ENCODE measurements around the gene S100A13. TPM values are rescaled to one million over a fixed set of nuclear protein-coding genes. Genes with fewer than 3 reads are reported as not detected.

Gene S100A13
- total RNA-seq, 6 experiments from 2014 or later, result 10.4 to 24.5 (median 21.9) TPM

- intact Hi-C loops (cut with DNase I), result loop anchor here in 1 of 2 donors (10.0 kb wide), 1 partner anchor 75 kb away; no protein-coding TSS in a partner anchor
- peak; percentile 84 to 93 (median 93) for DNase-seq
- H3K9me3 ChIP-seq, result no peaks in the 10 kb centered on the region
- H3K4me1 ChIP-seq, result peaks cover 0 to 13% (median 6%) of the 10 kb centered on the region in 4 donors
- 50% methylated on average over 2 of the region's 2 CpGs for WGBS (ENCODE audit: insufficient coverage, low coverage, low lambda C conversion rate, missing lambda C conversion rate)
- TF ChIP-seq POLR2A (IDR thresholded peaks at IDR 0.05), result no peak
- no peak for TF ChIP-seq CTCF (IDR thresholded peaks at IDR 0.05)
- H3K4me3 ChIP-seq, result no peak overlapping the region
- no peaks in the 10 kb centered on the region for H3K27me3 ChIP-seq
- ATAC-seq, result peak; percentile 90 to 94 (median 93)
- H3K36me3 ChIP-seq, result peaks cover 0 to 19% (median 14%) of the 10 kb centered on the region in 4 donors
- no peak overlapping the region for H3K27ac ChIP-seq
These were observed 22.5 kb upstream of the S100A13 start for GRCh38 chr1:153649863-153650235.

DNA sequence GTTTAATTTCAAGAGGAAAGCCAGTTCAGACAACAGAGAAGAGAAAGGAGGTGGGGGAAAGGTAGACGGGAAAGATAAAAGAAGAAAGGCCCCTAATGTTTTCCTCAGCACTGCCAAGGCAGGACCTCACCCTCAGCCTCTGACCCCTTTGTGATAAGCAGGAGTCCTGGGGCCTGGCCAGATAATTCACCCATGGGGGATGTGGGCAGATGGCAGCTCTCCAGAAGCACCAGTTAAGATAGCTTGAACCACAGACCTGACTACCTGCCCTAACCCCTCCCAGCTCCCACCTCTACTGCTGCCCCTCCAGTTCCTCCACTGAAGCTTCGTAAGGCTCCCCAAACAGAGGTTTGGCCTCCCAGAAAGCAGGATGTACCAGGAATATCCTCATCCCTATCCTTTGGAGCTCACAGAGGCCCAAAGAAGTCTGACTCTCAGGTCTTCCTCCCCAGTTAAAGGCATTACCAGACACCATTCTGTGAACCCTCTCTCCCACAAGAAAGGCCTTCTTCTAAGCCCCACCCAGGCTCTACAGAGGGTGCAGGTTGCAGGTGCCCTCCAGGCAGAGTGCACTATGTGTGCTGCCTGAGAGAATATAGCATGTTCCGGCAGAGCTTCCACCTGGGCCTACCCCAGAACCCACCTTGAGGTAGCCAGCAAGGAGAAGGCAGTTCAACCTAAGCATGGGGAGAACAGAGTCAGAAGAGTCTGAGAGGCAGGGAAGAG is 22.0 kb upstream of the S100A13 start:
- TF ChIP-seq POLR2A (IDR thresholded peaks at IDR 0.05), result no peak
- no peak for TF ChIP-seq CTCF (IDR thresholded peaks at IDR 0.05)
- WGBS (ENCODE audit: insufficient coverage, low coverage, low lambda C conversion rate, missing lambda C conversion rate), result 4% methylated on average over 2 of the region's 3 CpGs
- Histone ChIP-seq H3K36me3 (peaks cover 0 to 24% (median 17%) of the 10 kb centered on the region in 4 donors), H3K4me1 (peaks cover 0 to 17% (median 8%) of the 10 kb centered on the region in 4 donors), H3K27ac (no peak overlapping the region), H3K4me3 (no peak overlapping the region), H3K9me3 (no peaks in the 10 kb centered on the region), H3K27me3 (no peaks in the 10 kb centered on the region)
- intact Hi-C loops (cut with DNase I), result loop anchor here in 1 of 2 donors (10.0 kb wide), 1 partner anchor 74 kb away; no protein-coding TSS in a partner anchor
- DNase-seq (peak in 1 of 3 donors; percentile 45), ATAC-seq (peak in 3 of 4 donors; percentile 5 to 23 (median 7))

GRCh38 chr1:153648000-153648643 is 20.8 kb upstream of the S100A13 start:
- intact Hi-C loops (cut with DNase I), result loop anchor here in 1 of 2 donors (10.0 kb wide), 1 partner anchor 73 kb away; no protein-coding TSS in a partner anchor
- Histone ChIP-seq H3K36me3 (peaks cover 0 to 33% (median 20%) of the 10 kb centered on the region in 4 donors), H3K4me3 (no peak overlapping the region), H3K9me3 (no peaks in the 10 kb centered on the region), H3K4me1 (peaks cover 0 to 26% (median 15%) of the 10 kb centered on the region in 4 donors), H3K27me3 (no peaks in the 10 kb centered on the region), H3K27ac (no peak overlapping the region)
- ATAC-seq, result no peak
- no peak for TF ChIP-seq CTCF (IDR thresholded peaks at IDR 0.05)
- WGBS (ENCODE audit: insufficient coverage, low coverage, low lambda C conversion rate, missing lambda C conversion rate), result 70% methylated on average over 4 of the region's 10 CpGs
- peak in 1 of 3 donors; percentile 40 for DNase-seq

- Histone ChIP-seq H3K4me3 (no peak overlapping the region), H3K27me3 (no peaks in the 10 kb centered on the region), H3K9me3 (no peaks in the 10 kb centered on the region), H3K4me1 (peaks cover 0 to 29% (median 15%) of the 10 kb centered on the region in 4 donors), H3K36me3 (peaks cover 0 to 41% (median 27%) of the 10 kb centered on the region in 4 donors), H3K27ac (no peak overlapping the region)
- TF ChIP-seq POLR2A (IDR thresholded peaks at IDR 0.05), result peak; percentile 6
- no peak for TF ChIP-seq CTCF (IDR thresholded peaks at IDR 0.05)
- intact Hi-C loops (cut with DNase I), result loop anchor here in 1 of 2 donors (10.0 kb wide), 1 partner anchor 73 kb away; no protein-coding TSS in a partner anchor
- DNase-seq (no peak), ATAC-seq (no peak)
- 50% methylated on average over 2 of the region's 2 CpGs for WGBS (ENCODE audit: insufficient coverage, low coverage, low lambda C conversion rate, missing lambda C conversion rate)
These were observed 20.0 kb upstream of the S100A13 start for GRCh38 chr1:153647346-153647714.

All from right lobe of liver (tissue), 6 donors.